Raji (cell line): Measurements from ENCODE around the gene GNB1.

Source experiments
- POLR2A ChIP-seq: IDR thresholded peaks from 2 replicates; pipeline ENCODE4 v1.6.1; 2011; ENCODE audit warnings: low read depth, low read length, control low read depth; ENCODE audit not compliant: insufficient read depth

Gene GNB1

GRCh38 chr1:1917304-1917976 lies 26.6 kb upstream of the GNB1 start:
- no peak for TF ChIP-seq POLR2A

GRCh38 chr1:1916851-1917251 lies 26.0 kb upstream of the GNB1 start:
- 0 out of 2 replicates have a peak, but pooled peaks have one; percentile 18 for TF ChIP-seq POLR2A

- no peak for TF ChIP-seq POLR2A
Observed at GRCh38 chr1:1915911-1916840, 25.3 kb upstream of the GNB1 start.

GRCh38 chr1:1914971-1915692 lies 24.2 kb upstream of the GNB1 start, which contains the start of gene CALML6:
TSS of gene CALML6 (plus strand) at chr1:1915260. CDS start at chr1:1915281, 21 bp downstream.
- TF ChIP-seq POLR2A, result no peak

GRCh38 chr1:1914101-1914970 lies 23.4 kb upstream of the GNB1 start:
- TF ChIP-seq POLR2A, result no peak

GRCh38 chr1:1911350-1912041 lies 20.6 kb upstream of the GNB1 start:
- no peak for TF ChIP-seq POLR2A

GRCh38 chr1:1910651-1911331 lies 19.9 kb upstream of the GNB1 start:
- no peak for TF ChIP-seq POLR2A

- no peak for TF ChIP-seq POLR2A
Observed at GRCh38 chr1:1910033-1910465, 19.2 kb upstream of the GNB1 start.

GRCh38 chr1:1908506-1908791 lies 17.6 kb upstream of the GNB1 start:
- no peak for TF ChIP-seq POLR2A

- TF ChIP-seq POLR2A, result no peak; the same call in 1 of the 2 replicates
Observed at GRCh38 chr1:1907098-1907736, 16.3 kb upstream of the GNB1 start.

GRCh38 chr1:1906185-1907097 lies 15.6 kb upstream of the GNB1 start:
- peak; percentile 50; the same call in 1 of the 2 replicates for TF ChIP-seq POLR2A

- no peak for TF ChIP-seq POLR2A
Observed at GRCh38 chr1:1903224-1903623, 12.3 kb upstream of the GNB1 start.
